GM19455 (cell line): ENCODE measurements around the gene RHOH.
"Not testable (repeated sequence)": the region's sequence is repeated elsewhere in the genome, so short reads cannot be mapped to it uniquely, and the experiment has no call there.

Source experiments
- ATAC-seq: cut with Tn5 transposase; IDR thresholded peaks from one replicate; pipeline ENCODE4 v1.9.1; 2021; ENCODE audit not compliant: unreplicated experiment

The RHOH gene, protein sequence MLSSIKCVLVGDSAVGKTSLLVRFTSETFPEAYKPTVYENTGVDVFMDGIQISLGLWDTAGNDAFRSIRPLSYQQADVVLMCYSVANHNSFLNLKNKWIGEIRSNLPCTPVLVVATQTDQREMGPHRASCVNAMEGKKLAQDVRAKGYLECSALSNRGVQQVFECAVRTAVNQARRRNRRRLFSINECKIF

DNA sequence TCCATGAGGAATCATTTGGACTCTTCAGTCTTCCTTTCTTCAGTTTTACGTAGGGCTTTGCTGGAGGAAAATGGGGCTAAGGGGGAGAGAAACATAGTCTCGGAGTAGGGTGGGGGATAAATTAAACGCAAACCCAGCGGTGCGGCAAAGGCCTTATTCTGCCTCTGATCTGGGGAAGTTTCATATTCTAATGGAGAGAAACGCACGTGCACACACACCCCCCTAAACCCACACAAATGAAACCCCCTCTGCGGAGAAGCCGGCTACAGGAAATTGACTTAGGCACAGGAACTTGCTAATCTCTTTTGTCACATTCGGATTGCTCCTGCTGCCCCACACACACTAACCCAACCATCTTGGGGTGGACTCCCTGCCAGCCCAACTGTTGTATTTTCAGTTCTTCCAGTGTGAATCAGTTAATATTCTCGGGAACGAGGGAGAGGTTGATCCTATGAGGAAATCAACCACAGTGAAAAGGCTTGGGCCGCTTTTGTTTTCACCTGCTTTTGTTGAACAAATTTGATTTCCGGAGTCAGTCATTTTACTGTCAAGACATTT, at the start of gene RHOH:
TSS of gene RHOH (plus strand) at position 308 of the 558 bp plus-strand sequence. CDS start 46,356 bp downstream, outside the sequence.
- no peak for ATAC-seq

DNA sequence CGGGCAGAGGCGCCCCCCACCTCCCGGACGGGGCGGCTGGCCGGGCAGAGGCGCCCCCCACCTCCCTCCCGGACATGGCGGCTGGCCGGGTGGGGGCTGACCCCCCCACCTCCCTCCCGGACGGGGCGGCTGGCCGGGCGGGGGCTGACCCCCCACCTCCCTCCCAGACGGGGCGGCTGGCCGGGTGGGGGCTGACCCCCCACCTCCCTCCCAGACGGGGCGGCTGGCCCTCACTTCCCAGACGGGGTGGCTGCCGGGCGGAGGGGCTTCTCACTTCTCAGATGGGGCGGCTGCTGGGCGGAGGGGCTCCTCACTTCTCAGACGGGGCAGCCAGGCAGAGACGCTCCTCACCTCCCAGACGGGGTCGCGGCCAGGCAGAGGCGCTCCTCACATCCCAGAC, 49.3 kb upstream of the RHOH start:
- ATAC-seq, result not testable (repeated sequence)

DNA sequence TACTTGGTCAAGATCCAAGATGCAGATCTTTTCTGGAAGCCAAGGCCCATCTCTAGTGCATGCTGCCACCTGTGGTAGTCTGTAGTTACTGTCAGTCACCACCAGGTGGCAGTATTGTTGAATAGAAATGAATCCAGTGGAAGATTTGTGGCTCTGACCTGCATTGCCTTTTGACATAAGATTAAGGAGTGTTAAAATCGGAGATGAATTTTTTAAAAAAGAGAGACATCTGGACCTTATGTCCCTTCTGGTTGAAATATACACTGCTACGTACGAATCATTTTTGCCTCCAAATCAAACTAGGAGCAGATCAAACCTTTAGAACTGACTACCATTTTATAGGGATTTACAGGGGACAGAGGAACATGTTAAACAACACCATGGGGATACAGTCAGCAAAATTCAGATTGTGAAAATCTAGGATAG, 46.9 kb upstream of the RHOH start:
- ATAC-seq, result no peak

DNA sequence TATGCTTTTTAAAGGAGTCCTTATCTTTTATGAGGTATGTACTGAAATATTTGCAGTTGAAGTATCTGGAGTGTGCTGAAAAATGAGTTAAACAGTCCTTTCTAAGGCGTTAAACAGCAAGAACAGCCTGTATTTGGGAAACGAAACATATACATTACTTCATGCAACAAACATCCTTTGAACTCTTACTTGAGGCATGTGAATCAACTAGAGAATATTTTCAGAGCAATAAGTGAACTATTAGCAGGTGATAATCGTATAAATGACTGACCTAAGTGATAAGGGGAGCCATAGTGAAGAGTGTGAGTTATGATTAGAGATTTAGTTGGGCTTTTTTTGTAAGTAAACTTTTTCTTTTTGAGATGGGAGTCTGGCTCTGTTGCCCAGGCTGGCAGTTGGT, 45.9 kb upstream of the RHOH start:
- ATAC-seq, result no peak

DNA sequence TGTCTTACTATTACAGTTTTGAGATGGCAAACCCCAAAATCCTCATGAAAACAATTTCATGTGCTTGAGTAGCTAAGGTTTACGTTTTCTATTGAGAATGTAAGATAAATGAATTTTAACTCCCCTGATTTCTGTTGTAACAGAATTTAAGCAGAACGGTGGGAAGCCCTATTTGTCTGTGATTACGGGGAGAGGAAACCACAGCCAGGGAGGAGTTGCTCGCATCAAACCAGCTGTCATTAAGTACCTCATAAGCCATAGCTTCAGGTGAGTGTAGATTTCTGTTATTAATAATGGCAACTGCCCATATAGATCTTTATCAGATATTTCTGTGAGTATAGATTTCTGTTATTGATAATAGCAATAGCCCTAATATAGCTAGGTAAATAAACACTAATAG, 44.2 kb upstream of the RHOH start:
- no peak for ATAC-seq

DNA sequence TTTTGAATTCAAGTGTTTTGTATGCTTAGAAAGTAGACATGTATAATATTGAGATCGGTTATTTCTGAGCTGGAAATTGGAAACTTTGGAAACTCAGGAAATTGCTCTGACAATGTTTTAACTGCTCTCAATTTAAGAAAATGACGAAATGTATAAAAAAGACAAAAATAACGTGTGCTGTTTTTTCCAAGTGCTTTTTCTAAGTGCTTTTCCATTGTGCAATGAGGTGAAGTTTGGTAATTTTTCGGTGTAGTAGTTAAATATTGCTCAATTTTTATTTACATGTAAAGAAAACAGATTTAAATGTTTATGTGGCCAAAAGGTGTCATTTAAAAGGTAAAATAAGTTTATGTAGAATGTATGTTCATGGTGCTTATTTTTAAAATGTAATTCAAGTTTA, 39.4 kb upstream of the RHOH start:
- ATAC-seq, result no peak

DNA sequence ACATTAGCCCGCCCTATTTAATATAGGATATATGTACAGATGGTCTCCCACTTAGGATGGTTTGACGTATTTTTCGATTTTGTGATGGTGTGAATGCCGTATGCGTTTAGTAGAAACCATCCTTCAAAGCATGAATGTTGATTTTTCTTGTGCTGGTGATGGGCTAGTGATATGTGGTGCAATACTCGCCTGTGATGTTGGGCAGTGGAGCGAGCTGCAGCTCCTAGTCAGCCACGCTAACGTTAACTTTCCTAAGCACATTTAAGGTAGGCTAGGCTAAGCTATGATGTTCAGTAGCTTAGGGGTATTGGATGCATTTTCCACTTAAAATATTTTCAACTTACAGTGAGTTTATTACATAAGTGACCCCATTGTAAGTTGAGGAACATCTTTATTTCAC, 36.6 kb upstream of the RHOH start:
- ATAC-seq, result no peak

DNA sequence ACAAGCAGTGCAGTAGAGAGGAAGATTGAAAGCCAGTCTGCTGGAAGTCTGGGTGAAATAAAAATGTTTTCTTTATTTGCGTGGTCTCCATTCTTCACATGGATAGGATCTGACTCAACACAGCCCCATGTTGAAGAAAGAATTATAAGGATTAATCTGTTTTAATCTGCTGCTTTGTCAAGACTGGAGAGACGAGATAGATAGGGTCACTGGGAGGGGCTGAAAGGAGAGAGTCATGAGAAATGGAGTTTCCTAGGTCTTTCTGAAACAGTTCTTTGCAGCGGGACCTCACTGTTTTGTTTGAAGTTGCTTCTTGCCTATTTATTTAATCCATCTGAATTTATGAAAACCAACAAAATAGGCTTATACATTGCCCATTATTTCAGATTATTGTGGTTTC, 32.4 kb upstream of the RHOH start:
- ATAC-seq, result no peak

DNA sequence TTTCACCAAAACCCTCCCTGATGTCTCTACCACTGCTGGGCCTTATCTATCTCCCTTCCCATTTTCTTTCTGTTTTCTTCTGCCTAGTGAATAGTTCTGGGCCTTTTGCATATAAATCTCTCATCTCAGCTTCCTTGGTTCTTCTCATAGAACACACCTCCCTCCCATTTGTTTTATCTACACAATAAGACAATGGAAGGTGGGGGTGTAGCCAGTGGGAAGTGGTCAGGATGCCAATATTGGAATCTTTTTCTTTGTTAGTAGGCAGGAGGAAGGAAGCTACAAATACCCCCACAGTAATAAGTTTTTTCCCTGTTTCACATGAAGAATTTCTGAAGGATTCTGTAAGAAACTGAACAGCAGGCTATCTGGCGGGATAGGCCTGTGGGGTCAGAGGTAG, 30.9 kb upstream of the RHOH start:
- ATAC-seq, result no peak

DNA sequence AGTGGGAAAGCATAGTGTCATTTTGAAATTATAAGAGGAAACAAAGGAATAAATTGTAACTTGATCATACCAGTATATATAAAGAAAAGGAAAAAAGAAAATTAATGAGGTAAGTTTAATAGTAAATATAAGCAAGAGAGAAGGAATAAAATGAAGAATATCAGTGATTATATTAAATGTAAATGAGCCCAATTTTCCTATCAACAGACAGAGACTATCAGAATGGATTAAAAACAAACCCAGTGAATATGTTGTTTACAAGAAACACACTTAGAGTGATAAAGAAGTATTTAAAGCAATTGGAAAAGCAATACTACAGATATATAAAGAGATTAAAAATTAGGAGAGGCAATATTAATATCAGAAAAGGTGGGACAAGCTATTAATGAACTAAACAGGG, 28.8 kb upstream of the RHOH start:
- ATAC-seq, result no peak

DNA sequence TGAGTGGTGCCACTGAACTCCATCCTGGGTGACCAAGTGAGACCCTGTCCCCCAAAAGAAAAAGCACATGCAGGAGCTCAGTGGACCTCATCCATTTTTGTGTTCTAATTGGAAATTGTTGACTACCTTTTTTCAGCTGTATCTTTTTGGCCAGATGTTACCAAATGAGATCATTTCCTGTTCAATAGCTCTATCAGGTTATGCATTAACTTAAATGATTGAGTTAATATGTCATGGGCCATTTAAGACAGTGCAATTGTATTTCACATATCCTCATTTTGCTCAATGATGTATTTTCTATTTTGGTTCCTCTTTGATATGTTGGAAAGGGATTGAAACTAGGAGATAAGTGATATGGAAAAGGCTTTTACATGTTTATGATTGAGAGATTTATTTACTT, 26.2 kb upstream of the RHOH start:
- ATAC-seq, result no peak

DNA sequence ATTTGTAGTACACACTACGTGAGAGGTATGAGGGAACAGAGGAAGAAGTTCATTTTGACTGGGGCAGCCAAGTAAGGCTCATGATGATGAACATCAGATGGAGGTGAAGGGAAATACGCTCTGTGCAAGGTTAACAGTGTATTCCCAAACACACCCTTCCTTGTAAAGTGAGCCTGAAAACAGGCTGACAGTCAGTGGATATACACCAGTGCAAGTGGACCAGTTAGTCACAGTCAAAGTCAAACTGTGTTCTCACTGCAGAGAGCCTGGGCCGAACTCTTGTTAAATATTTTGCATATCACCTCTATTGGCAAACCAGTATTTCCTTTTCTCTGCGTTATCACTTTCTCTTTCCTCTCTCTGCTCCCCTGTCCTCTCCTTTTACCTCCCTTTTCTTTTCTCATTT, 23.4 kb upstream of the RHOH start:
- ATAC-seq, result peak; percentile 72

DNA sequence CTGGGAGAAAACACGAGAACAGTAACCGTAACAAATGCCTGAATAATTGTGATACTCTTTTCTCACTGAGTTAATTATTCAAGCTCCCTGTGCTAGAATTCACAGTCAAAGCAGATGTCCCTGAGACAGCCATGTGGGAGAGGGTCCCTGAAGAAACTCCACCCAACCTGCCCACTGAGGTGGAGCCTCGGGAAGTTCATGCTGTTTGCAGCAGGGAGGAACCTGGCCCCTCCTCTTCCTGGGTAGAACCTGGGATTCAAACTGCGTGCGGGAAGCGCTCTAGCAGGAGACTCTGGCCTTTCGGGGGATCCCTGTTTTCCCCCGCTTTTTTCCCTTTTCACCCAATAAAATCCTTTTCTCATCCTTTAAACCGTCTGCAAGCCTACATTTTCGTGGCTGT, 20.2 kb upstream of the RHOH start:
- ATAC-seq, result no peak

DNA sequence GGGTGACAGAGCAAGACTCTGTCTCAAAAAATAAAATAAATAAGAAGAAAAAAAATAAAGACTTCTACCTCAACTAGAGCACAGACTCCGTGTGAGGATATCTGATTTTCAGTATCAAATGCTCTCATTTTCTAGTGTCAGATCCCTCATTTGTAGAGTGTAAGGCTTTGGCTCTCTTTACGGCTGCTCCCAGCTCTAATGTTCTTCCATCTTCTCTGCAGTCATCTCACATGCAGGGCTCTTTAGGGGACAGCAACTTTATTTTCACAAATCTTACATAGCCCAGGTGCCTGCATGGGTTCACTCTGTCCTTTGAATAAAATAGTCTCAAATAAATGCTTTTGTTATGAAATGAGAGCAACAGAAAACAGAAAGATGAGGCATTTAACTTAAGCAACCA, 19.2 kb upstream of the RHOH start:
- ATAC-seq, result no peak

DNA sequence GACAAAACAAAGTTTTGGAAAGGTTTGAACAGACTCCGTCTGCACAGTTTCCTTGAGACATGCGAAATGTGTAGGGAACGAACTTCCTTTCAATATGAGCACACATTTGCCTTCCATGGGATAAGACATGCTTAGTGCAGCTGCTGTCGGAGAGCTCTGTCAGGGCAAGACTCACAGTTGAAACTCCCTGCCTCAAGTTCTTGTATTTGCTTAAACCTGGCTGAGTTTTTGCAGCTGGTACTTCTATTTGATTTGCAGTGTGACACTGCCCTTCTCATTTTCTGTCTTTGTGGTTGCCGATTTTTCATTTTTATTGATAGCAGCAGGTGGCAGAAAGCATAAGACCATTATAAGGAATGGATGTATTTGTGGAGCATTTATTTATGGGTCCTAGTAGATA, 18.2 kb upstream of the RHOH start:
- no peak for ATAC-seq

DNA sequence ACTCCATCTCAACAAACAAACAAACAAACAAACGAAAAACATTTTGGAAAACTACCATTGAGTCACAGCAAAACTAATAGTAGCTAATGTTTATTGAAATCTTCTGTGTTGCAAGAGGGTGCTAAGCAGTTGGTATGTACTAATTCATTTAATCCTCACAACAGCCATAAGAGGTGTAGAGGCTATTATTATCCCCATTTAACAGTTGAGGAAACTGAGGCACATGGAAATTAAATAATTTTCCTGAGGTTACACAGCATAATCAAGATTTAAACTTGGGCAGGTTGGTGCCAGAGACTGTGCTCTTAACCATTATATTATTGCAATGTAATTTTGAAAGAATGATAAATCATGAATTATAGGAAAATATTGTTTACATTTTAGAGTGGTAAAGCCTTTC, 17.5 kb upstream of the RHOH start:
- no peak for ATAC-seq

DNA sequence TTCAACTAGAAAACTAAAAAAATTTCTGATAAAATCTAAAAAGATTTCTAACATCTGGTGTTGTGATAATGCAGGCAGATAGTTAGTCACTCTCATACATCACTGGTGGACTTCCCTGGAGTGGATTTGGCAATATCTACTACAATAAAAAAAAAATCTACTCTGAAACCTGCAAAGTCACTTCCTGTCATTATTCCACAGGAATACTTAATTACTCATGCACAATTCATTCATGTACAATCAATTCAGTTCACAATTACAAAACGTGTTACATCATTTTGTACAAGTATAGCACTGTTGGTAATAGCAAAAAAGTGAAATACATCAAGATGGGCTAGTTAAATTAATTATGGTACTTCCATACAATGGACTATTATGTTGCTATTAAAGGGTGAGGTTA, 16.5 kb upstream of the RHOH start:
- no peak for ATAC-seq

DNA sequence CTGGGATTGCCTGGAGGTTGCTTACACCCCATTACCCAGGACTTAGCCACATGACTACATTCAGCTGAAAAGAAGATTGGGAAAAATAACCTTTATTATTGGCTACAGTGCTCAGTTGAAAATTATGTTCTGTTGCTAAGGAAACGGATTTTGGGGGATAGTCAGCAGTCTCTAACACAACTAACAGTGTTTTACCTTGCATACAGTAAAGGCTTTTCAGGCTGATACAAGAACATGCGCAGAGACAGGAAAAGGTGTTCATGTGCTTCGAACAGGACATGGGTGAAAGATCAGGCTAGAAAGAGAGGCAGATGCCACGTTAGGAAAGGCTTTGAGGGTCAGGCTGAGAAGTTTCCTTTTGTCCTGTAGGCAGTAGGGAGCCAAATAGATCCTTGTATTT, 14.8 kb upstream of the RHOH start:
- ATAC-seq, result no peak

DNA sequence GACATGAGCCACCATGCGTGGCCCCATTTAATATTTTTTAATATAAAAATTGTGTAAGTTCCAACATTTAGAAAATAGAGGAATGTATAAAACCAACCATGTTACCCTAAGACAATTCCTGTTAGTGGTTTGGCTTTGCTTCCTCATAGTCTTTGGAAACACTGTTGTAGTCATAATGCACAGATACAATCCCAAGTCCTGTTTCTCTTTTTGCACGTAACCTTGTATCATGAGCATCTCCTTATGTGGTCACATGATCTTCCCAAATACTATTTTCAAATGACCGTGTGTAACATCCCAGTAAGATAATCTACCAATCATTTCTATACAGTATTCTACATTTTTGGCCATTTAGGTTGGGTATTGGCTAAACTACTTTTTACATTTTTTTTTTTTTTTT, 13.9 kb upstream of the RHOH start:
- no peak for ATAC-seq

DNA sequence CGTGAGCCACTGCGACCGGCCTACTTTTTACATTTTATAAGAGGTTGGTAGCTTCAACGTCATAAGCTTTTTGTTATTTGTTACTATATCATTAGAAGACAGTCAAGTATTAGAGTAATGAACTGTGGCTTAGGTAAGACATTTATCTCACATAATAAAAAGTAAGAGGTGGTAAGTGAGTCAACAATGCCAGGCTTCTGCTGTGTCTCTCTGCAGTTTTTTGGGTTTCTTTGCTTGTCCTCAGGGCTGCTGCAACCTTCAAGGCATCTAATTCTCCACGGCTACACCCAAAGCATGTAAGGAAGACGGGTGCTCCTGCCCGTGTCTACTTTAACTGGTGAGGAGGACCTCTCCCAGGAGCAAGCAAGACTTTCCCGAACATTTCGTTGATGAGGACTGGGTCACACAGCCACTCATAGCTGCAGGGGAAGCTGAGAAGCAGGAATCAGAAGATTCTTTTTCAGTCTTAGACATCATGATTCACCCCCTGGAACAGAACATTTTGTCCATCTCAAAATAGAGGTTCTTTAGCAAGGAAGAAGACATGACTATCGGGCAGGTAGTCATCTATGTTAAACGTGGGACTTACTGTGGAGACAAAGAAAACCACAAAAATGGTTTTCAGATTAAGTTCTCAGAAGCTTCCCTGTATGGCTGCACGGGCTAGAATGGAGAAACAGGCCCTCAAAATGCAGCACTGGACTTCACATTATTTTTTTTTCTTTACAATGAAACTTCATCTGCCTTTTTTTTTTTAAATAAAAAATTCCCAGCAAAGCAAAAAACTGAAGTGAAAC, 13.0 kb upstream of the RHOH start:
- no peak for ATAC-seq

DNA sequence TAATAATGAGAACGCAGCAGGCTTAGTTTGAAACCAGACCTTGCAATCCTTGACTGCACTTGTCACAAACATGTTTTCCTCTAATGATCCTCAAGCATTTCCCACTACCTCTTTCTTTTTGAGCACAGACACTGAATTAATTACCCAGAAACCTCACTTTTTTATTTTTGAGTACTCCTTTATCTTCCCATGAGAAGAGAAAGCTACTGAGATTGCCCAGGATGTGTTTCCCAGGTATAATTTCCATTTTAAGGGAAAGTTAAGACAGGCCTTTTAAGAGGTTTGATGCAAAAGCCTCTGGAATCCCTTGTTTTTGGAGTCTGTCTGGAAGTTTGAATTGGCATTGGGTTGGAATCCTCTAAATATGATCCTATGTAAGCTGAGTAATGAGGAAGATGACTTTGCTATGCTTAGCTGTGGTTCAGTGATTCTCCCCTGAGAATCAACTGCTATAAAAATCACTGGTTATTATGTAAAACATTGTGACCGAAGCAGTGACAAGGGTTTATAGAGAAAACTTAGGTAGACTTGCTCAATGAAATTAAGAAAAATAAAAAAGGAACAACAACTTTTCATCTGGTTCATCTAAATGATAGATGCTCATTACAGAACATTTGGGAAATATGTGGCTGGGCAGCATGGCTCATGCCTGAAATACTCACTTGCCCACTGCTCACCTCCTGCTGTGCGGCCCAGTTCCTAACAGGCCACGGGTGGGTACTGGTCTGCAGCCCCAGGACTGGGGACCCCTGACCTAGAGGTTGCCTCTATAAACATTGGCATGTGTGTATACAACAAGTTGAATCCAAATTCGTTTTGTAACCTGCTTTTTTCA, 10.8 kb upstream of the RHOH start:
- ATAC-seq, result no peak

DNA sequence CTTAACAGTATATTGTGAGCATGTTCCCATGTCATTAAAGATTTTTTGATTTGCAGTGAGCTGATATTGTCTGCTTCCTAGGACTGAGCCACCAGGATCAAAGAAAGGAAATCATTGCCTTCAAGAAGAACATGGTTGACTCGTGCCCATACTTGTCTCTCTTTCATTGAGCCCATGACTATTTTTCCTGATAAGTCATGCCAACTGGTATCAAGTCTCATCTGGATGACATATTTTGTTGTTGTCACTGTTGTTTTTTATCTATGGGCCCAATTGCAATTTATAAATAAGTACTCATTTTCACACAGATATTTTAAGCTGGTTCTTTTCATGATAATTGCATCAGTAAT, 10.2 kb upstream of the RHOH start:
- no peak for ATAC-seq
